Activated naive CD8-positive, alpha-beta T cell (primary cell): ENCODE results near the gene CFAP47.

ENCODE experiments used
- H3K27ac Mint-ChIP-seq: one replicate; pipeline ENCODE4 v1.8.0; 2021; ENCODE audit warnings: mixed read lengths
- H3K27me3 Mint-ChIP-seq: one replicate; pipeline ENCODE4 v1.8.0; 2021; ENCODE audit warnings: mixed read lengths
- H3K36me3 Mint-ChIP-seq: one replicate; pipeline ENCODE4 v1.8.0; 2021; ENCODE audit warnings: mixed read lengths
- H3K4me1 Mint-ChIP-seq: one replicate; pipeline ENCODE4 v1.8.0; 2021; ENCODE audit warnings: low read depth, mixed read lengths
- H3K4me3 Mint-ChIP-seq: one replicate; pipeline ENCODE4 v1.8.0; 2021; ENCODE audit warnings: mild to moderate bottlenecking, mixed read lengths
- H3K9me3 Mint-ChIP-seq: one replicate; pipeline ENCODE4 v1.8.0; 2021; ENCODE audit warnings: low read depth, mixed read lengths

Gene CFAP47

DNA sequence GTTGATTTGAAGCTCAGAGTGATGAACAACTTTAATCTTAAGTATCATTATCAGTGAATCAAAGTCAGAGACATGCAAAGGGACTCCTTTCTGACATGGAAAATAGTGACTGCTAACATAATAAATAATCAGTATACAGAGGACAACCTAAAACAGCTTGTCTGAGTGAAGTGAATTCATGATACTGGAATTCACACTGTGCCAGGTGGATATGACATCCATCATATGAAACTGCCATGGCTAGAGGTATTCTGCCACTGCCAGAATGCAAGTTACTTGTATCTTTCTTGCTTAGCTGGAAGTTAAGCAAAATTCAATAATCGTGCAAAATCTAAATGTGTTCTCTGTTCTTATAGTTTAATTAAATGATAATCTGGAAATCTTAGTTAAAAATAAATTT lies 429.0 kb downstream of the CFAP47 start:
- Mint-ChIP-seq H3K9me3 (no peaks in the 10 kb centered on the region), H3K4me3 (no peak overlapping the region)

DNA sequence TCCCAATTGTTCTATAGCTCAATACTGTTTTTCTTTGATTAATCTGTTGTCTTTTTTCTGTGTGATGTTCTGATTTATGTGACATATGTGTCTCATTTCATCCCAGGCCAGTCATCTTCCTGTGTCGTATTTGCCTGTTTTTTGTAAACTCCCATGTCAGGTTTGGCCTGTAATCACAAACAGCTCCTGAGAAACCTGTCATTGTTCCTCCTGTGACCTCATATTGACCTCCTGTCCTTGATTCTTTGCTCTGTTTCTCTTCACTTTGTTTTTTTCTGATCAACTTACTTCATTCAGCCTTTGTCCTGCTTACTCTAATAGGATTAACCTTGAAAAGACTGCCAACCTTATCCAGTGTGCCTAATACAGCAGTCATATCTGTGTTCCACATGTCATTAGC lies 438.3 kb downstream of the CFAP47 start:
- H3K4me3 Mint-ChIP-seq = no peak overlapping the region
- H3K27ac Mint-ChIP-seq = no peak overlapping the region
- no peaks in the 10 kb centered on the region for H3K4me1 Mint-ChIP-seq
- no peaks in the 10 kb centered on the region for H3K9me3 Mint-ChIP-seq
- no peaks in the 10 kb centered on the region for H3K27me3 Mint-ChIP-seq
- no peaks in the 10 kb centered on the region for H3K36me3 Mint-ChIP-seq

More for the DNA sequence above, 429.0 kb downstream of the CFAP47 start:
- H3K27ac Mint-ChIP-seq = no peak overlapping the region
- no peaks in the 10 kb centered on the region for H3K36me3 Mint-ChIP-seq
- H3K27me3 Mint-ChIP-seq = no peaks in the 10 kb centered on the region
- H3K4me1 Mint-ChIP-seq = no peaks in the 10 kb centered on the region

DNA sequence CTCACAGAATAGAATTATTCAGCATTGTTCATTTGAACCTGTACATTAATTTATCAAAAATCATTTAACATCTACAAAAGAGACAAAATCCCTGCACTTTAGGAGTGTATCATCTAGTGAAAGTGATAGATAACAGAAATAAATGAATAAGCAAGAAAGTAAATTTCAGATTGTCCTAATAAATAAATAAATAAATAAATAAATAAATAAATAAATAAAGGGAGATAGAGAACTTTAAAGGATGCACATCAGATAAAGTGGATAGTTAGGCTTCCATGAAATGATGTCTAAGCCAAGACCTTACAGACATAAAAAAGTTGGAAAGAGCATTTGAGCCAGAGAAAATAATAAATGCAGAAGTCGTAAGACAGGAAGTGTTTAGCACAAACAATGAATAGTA lies 444.7 kb downstream of the CFAP47 start:
- no peaks in the 10 kb centered on the region for H3K9me3 Mint-ChIP-seq
- H3K4me1 Mint-ChIP-seq = no peaks in the 10 kb centered on the region
- no peaks in the 10 kb centered on the region for H3K27me3 Mint-ChIP-seq
- no peak overlapping the region for H3K4me3 Mint-ChIP-seq
- H3K36me3 Mint-ChIP-seq = no peaks in the 10 kb centered on the region
- H3K27ac Mint-ChIP-seq = no peak overlapping the region

DNA sequence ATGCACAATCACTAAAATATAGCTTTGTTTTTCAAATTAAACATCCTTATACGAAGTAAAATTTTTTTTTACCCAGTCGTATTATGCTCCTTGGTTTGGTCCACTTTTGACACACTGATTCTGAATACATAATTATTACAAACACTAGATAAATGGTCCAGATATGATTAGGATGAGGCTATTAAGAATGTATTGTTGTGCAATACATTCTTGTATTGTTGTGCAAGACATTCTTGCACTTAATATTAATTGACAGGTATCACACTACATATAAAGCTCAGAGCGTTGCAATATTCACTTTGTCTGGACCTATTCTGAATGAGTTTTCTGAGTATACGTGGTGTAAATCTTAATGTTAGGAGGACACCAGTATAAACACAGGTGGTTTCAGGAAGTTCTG lies 464.0 kb downstream of the CFAP47 start:
- H3K4me1 Mint-ChIP-seq = no peaks in the 10 kb centered on the region
- no peak overlapping the region for H3K27ac Mint-ChIP-seq
- H3K27me3 Mint-ChIP-seq = no peaks in the 10 kb centered on the region
- H3K4me3 Mint-ChIP-seq = no peak overlapping the region
- no peaks in the 10 kb centered on the region for H3K36me3 Mint-ChIP-seq
- no peaks in the 10 kb centered on the region for H3K9me3 Mint-ChIP-seq

DNA sequence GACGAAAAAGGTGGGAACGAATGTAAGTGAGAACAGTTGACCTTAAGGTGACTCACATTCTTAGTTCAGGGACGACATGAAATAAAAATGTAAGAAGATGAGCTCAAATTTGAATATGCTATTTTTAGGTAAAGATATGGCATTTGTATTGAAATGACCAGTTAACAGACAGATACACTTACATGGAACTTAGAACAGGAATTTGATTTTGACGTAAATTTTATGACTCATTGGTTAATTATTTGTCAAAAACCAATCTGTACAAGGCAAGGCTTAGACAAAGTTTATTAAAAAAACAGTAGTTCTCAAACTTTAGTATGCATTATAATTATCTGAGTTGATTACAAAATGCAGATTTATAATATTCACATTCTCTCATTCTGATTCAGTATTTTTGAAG lies 469.4 kb downstream of the CFAP47 start:
- H3K27me3 Mint-ChIP-seq = no peaks in the 10 kb centered on the region
- H3K4me1 Mint-ChIP-seq = no peaks in the 10 kb centered on the region
- H3K36me3 Mint-ChIP-seq = no peaks in the 10 kb centered on the region
- H3K4me3 Mint-ChIP-seq = no peak overlapping the region
- H3K9me3 Mint-ChIP-seq = no peaks in the 10 kb centered on the region
- H3K27ac Mint-ChIP-seq = no peak overlapping the region

DNA sequence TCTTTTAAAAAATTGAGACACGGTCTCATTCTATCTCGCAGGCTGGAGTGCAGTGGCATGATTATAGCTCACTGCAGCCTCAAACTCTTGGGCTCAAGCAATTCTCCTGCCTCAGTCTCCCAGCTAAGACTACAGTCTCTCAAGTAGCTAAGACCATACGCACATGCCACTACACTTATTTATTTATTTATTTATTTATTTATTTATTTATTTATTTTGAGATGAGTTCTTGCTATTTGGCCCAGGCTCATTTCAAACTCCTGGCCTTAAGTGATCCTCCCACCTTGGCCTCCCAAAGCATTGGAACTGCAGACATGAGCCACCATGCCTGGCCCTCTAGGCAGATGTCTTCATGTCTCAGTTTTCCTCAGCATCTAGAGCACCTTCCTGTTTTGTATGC lies 482.2 kb downstream of the CFAP47 start:
- H3K27ac Mint-ChIP-seq = no peak overlapping the region
- no peaks in the 10 kb centered on the region for H3K27me3 Mint-ChIP-seq
- H3K4me3 Mint-ChIP-seq = no peak overlapping the region
- no peaks in the 10 kb centered on the region for H3K4me1 Mint-ChIP-seq
- H3K36me3 Mint-ChIP-seq = no peaks in the 10 kb centered on the region
- no peaks in the 10 kb centered on the region for H3K9me3 Mint-ChIP-seq

DNA sequence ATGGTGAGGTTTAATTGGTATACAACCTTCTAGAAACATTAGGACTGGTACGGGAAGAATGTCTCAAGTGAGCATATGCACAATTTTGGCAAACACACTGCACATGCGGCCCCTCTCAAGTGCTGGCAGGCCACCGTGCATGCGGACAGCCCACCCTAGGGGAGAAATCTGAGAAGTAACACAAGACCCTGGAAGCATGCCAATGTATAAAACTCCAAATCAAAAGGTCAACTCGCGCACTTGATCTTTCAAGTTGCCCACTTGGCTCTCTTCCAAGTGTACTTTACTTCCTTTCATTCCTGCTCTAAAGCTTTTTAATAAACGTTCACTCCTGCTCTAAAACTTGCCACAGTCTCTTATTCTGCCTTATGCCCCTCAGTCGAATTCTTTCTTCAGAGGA lies 488.3 kb downstream of the CFAP47 start:
- Mint-ChIP-seq H3K9me3 (no peaks in the 10 kb centered on the region), H3K27me3 (no peaks in the 10 kb centered on the region), H3K4me3 (no peak overlapping the region), H3K4me1 (no peaks in the 10 kb centered on the region), H3K27ac (no peak overlapping the region), H3K36me3 (no peaks in the 10 kb centered on the region)

DNA sequence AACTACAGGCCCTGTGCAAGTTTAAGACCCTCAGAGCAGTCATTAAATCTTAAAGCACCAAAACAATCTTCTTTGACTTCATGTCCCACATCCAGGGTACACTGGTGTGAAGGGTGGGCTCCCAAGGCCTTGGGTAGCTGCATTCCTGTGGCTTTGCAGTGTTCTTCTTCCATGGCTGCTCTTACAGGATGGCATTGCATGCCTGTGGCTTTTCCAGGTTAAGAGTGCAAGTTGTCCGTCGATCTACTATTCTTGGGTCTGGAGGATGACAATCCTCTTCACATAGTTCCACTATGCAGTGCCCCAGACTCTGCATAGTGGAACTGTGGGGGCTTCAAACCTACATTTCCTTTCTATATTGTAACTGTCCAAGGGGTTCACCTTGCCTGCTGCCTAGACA lies 494.5 kb downstream of the CFAP47 start:
- no peak overlapping the region for H3K4me3 Mint-ChIP-seq
- H3K4me1 Mint-ChIP-seq = no peaks in the 10 kb centered on the region
- no peaks in the 10 kb centered on the region for H3K9me3 Mint-ChIP-seq
- H3K36me3 Mint-ChIP-seq = no peaks in the 10 kb centered on the region
- no peak overlapping the region for H3K27ac Mint-ChIP-seq
- no peaks in the 10 kb centered on the region for H3K27me3 Mint-ChIP-seq

DNA sequence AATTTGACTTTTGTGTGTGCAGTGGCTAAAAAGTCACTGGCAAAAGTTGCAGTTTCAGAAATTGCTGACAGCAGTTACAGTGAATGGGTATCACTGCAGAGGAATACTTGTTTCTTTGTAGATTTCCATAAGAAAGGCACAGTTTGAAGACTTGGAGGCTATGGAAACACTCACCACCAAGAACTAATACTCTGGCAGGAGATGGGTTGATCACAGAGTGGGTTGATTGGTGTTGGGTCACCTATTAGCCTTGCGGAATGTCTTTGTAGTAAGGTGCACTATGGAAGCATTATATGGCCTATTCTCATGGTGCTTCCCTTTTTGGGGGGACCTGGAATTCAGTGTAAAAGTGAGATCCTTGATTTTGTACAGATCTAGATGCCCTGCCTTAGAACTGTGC lies 502.8 kb downstream of the CFAP47 start:
- no peaks in the 10 kb centered on the region for H3K36me3 Mint-ChIP-seq
- no peaks in the 10 kb centered on the region for H3K4me1 Mint-ChIP-seq
- H3K4me3 Mint-ChIP-seq = no peak overlapping the region
- no peaks in the 10 kb centered on the region for H3K27me3 Mint-ChIP-seq
- no peak overlapping the region for H3K27ac Mint-ChIP-seq
- no peaks in the 10 kb centered on the region for H3K9me3 Mint-ChIP-seq

DNA sequence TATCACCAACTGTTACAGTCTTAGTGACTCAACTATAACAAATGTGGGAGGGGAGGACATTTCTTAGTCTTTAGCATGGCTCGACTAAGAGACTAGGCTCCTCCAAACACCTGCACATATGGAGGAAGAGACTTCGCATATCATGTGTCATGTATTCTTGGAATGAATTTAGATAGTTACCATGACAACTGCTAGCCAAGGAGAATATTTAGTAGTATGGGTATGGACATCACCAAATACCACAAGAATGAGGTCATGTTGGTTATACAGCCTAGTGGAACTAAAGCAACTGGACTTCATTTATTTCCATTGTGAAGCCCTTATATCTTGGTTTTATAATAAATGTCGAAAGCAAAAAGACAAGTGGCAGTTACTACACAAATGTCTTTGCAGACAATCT lies 512.3 kb downstream of the CFAP47 start:
- Mint-ChIP-seq H3K9me3 (no peaks in the 10 kb centered on the region), H3K4me1 (no peaks in the 10 kb centered on the region), H3K36me3 (no peaks in the 10 kb centered on the region)

DNA sequence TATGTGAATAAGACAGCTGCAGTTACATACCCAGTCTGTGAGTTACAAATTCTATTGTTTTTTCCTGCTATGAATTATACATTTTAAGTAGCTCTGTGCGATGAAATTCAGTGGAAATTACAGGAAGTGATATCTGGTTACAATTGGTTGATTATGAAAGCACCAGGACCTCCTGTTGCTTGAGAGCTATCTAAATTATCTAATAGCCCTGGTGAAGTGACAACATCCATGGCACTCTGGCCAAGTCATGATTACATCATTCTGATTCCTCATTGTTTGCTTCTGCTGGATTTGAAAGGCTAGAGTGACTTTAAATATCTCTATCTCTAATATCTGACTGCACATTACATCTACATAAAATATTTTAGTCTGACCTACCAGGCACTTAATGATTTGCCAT lies 515.0 kb downstream of the CFAP47 start:
- Mint-ChIP-seq H3K36me3 (no peaks in the 10 kb centered on the region), H3K9me3 (no peaks in the 10 kb centered on the region), H3K4me1 (no peaks in the 10 kb centered on the region), H3K27ac (no peak overlapping the region), H3K4me3 (no peak overlapping the region), H3K27me3 (no peaks in the 10 kb centered on the region)

More for the DNA sequence above, 512.3 kb downstream of the CFAP47 start:
- Mint-ChIP-seq H3K27ac (no peak overlapping the region), H3K4me3 (no peak overlapping the region), H3K27me3 (no peaks in the 10 kb centered on the region)
